Suprapubic skin (tissue), 4 donors: ENCODE data around the gene PSG6.
"Not testable (repeated sequence)": the region's sequence is repeated elsewhere in the genome, so short reads cannot be mapped to it uniquely, and the experiment has no call there.

Experiments used
- CTCF ChIP-seq, 2 donors: fragments of 200-600 bp in 1 of 2; fragments of 450-650 bp in 1 of 2; sonication (generic) in 1 of 2; IDR thresholded peaks; one replicate each; pipeline ENCODE4 v1.5.1; 2016 to 2019; ENCODE audit warnings: antibody characterized with exemption in 2 of 2, mild to moderate bottlenecking in 1 of 2, moderate library complexity in 1 of 2
- EP300 ChIP-seq: sonication (generic); formaldehyde crosslinking; IDR thresholded peaks from one replicate; pipeline ENCODE4 v1.6.1; 2017; ENCODE audit warnings: antibody characterized with exemption
- POLR2AphosphoS5 ChIP-seq, 3 donors: sonication (generic); formaldehyde crosslinking; IDR thresholded peaks; one replicate each; pipeline ENCODE4 v1.6.1; 2017; ENCODE audit warnings: antibody characterized with exemption in 3 of 3

DNA sequence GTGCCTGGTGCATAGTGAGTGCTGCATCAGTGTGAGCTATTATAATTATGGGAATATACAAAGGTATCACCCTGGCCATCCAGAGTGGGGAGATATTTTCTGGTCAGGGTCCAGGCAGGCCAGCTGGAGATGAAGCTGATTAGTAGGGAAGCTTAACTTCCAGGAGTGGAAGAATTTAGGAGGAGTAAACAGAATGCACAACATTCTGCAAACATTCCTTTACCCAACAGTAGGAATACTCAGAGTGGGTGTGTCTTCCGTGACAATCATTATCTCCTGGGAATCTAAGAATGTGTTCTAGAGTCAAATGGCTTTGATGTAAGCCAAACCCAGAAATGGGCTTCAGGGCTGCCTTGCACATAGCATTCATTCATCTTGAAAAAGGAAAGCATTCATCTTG lies 19.0 kb downstream of the PSG6 start:
- not testable (repeated sequence) for TF ChIP-seq CTCF (IDR thresholded peaks at IDR 0.05); EP300; POLR2AphosphoS5 (IDR thresholded peaks at IDR 0.05)
